Erythroblast (primary cell): ENCODE data around the gene GNAS-AS1.

Experiments used
- GATA1 ChIP-seq: IDR thresholded peaks from 2 replicates; pipeline ENCODE4 v1.6.1; 2011; ENCODE audit warnings: low read depth, mild to moderate bottlenecking, control low read depth, low read length, moderate library complexity
- POLR2A ChIP-seq: IDR thresholded peaks from 2 replicates; pipeline ENCODE4 v1.6.1; 2011; ENCODE audit warnings: mild to moderate bottlenecking, low read length

- TF ChIP-seq POLR2A (no peak), GATA1 (no peak)
These were observed 12.5 kb upstream of the GNAS-AS1 start for GRCh38 chr20:58863044-58863790.
